Stimulated activated CD8-positive, alpha-beta memory T cell treated with anti-CD3 and anti-CD28 coated beads, Interleukin-4, amount 100 ng/mL, for 4 hours (primary cell): ENCODE results near the gene PDLIM4.

ENCODE experiments used
- DNase-seq, 2 donors: peaks; one replicate each; pipeline ENCODE4 v3.0.0-alpha.2; 2020; ENCODE audit warnings: low read depth in 2 of 2, low spot score in 1 of 2

Gene PDLIM4

DNA sequence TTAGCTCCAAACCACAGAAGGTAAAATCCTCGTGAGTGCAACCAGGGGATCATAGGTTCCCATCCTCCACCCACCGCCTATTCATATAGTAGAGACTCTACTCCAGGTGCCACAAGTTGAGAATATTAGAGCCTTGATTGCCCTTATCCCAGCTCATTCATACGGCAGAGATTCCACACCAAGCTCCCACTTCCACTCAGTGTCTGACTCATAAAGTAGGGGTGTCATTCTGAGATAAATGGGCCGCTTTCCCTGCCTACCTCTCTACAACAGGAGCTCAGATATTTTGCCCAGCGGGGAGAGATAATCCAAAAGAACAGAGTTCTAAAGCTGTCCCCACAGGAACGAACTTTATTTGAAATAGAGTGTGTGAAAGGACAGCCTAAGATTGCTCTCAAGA is 46.1 kb downstream of the PDLIM4 start:
- no peak for DNase-seq

DNA sequence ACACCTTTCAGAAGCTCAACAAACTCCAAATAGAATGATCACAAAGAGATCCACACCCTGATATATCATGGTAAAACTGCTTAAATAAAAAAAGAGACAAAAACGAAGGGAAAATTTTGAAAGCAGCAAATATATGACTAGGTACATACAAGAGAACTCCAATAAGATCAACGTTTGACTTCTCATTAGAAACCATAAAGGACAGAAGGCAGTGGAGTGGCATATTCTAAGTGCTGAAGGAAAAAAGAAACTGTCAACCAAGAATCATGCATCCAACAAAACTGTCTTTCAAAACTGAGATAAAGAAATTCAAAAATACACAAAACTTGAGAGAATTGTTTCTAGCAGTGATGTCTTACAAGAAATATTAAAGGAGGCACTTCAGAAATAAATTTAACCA is 47.9 kb downstream of the PDLIM4 start:
- no peak for DNase-seq

DNA sequence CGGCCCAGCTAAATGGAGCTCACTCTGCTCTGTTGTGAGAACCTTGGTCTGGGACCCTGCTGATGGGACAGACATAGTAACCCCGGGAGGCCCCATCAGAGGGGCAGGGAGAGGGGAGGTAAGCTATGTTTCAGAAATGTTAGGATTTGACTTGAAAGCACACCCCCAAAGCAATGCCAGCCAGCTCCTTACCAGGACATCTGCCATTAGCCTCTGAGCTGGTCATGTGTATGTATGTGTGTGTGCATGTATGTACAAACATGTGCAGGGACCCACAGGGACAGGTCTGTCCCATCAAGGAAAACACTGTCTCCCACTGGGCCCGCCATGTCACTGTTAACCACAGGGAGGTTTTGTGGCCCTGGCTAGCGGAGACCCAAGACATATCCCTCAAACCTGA is 51.2 kb downstream of the PDLIM4 start:
- no peak for DNase-seq

DNA sequence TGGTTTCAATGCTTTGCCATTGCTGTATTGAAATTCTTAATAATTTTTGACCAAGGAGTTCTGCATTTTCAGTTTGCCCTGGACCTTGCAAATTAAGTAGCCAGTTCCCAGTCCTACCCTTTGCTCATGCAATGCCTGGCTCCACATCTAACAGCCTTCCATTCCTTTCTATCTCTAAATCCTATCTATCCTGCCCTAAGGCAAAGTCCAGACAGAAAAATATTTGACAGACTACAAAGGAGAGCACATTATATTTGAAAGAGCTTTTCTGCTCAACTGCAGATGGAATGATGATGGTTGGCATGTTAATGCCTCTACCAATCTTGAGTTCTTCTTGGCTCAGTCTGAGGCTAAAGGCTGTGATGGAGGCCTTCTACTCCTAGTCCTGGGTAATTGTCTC is 52.2 kb downstream of the PDLIM4 start:
- DNase-seq = no peak

DNA sequence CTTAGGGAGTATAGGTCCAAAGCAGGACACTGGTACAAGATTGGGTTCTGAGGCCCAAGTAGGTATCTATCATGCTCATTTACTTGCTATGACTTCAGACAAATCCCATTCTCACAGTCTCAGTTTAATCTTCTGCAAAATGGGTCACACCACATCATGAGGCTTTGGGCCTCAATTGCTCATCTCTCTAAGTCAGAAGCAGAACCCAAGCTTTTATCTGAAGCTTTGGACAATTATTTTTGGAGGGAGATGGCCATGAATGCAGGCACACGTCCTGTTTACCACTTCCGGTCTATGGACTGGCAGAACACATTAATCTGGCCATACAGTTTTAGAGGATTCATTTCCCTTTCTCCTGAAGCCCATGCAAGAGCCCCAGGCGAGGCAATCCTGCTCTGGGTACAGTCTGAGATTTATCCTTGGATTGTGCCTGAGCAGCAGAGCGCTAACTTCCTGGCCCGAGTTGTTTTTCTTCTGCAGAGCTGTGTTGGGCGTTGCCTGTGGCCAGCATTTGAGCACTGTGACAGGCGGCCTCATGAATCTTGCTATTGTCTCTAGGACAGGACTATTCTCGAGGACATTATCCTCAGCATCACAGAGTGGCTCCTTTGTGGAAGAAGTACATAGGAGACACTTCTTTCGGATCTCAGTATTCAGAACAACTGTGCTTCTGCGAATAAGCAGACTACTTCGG is 52.8 kb downstream of the PDLIM4 start:
- DNase-seq = no peak

DNA sequence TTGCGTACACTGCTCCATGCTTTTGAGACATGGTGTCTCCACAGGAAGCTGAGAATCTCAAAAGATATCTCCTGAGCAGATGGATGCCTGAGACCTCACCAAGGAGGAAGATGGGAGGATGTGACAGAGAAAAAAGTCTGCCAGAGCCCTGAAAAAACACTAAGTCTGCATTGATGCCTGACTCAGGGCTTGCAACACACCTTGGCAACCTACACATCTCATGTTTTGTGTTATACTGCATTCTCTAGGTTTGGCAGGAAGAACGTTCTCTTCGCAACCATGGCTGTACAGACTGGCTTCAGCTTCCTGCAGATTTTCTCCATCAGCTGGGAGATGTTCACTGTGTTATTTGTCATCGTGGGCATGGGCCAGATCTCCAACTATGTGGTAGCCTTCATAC is 55.9 kb downstream of the PDLIM4 start:
- DNase-seq = no peak

DNA sequence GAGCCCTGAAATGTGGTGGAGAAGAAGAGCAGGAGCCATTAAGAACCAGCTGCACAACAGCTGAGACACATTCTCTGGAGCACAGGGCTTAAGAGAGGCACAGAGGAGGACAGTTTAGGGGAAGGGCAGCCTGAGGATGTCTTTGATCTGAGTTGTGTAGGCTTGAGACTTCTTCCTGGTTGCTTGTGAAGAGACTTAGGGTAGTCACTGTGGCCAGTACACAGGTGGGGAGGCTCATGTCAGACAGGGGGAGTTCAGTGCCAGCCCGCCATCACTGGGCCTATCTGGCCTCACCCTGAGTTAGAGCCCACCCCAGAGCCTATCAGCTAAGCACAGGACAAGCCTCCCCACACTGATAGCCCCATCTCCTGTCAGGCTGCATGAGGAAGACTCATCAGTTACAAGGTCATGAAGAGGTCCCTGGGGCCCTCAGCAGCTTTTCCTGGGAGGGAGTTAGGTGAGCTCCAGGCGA is 56.5 kb downstream of the PDLIM4 start:
- DNase-seq = no peak

DNA sequence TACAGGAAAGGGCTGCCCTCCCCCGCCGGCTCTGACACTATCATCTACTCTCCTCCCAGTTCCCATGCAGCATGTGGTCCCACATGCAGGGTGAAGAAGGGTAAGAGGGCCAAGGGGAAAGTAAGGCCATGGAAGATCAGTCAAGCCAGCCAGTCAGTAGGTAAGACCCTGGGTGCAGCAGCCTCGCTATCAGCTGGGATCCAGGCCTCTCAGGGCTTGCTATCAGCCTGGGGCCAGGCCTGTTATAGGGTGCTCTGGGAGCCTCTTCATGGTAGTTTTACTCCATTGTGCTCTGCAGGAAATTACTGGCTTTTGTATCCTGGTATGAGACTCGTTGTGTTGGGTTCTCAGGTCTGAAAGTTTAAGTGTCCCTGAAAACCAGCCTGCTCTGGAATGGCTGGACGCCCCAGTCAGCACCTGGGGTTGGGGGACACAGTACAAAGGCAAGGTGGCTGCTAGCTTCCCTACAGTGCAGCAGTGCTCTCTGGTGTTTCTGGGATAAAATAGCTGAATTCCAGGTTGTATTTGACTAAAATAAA is 58.1 kb downstream of the PDLIM4 start:
- DNase-seq = no peak

DNA sequence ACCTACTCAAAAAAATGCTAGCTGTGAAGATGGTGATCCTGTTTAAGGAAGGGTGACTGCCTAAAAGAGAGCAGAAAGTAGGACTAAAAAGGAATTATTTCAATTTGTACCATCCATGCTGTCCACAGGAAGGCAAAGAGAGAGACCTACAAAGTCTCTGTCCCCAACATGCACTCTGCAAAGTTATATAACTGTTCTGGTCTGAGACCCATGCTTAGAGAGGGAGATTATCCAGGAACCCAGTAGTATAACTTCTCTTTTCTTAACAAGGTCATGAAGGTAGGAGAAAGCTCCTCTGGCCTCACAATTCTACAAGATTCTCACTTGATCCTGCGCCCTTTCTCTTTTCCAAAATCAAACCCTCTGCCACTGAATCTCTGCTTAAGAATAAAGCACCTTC is 62.5 kb downstream of the PDLIM4 start:
- DNase-seq = no peak

DNA sequence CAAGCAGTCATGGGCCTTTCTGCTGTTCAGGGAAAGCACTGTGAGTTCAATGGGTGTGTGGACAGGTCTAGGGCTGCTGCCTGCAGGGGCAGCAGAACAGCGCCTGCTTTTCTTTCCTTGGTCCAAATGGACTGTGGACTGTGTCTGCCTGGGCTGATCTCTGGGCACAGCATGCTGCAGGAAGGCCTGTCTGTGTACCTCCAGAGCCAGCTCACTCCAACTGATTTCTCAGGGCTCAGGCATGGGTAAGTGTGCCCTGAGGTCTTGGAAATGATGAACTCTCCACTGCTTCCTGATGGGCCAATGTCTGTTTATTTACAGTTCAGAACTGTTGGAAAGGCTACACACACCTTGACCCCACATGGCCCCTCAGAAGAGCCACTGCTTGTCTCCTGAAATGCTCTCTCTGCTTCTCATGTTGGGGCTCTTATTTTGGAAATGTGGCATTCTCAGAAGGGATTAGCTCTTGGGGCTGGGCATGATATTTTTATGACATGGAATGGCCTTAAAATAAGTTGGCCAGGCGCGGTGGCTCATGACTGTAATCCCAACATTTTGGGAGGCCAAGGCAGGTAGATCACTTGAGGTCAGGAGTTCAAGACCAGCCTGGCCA is 63.7 kb downstream of the PDLIM4 start:
- no peak for DNase-seq

DNA sequence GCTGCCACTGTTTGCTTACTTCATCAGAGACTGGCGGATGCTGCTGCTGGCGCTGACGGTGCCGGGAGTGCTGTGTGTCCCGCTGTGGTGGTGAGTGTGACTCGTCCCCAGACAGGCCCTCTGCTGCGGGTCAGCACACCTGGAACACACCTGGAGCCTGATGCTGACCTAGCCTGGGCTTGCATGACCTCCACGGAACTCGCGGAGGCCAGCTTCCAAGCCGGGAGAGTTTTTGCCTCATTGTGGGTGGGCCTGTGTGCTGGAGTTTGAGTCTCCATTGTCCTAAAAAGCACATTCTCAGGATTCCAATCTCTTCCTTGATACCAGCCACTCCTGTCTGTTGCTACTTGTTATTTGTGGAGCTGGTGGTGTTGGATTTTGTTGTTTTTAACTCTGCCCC is 64.8 kb downstream of the PDLIM4 start:
- DNase-seq = no peak
